Duodenal mucosa (tissue), 2 donors: Measurements from ENCODE around the gene C19orf53.

Experiments used
- H3K27ac ChIP-seq: one replicate; pipeline ENCODE4 v1.7.0; 2013; ENCODE audit warnings: low read depth, low read length
- H3K27me3 ChIP-seq, 2 donors: one replicate each; pipeline ENCODE4 v1.7.0; 2013; ENCODE audit warnings: low read length in 2 of 2, control low read depth in 1 of 2; ENCODE audit not compliant: insufficient read depth in 2 of 2, control insufficient read depth in 1 of 2
- H3K36me3 ChIP-seq, 2 donors: one replicate each; pipeline ENCODE4 v1.7.0; 2013; ENCODE audit warnings: low read length in 2 of 2, control low read depth in 1 of 2; ENCODE audit not compliant: insufficient read depth in 2 of 2, control insufficient read depth in 1 of 2
- H3K4me1 ChIP-seq, 2 donors: one replicate each; pipeline ENCODE4 v1.7.0; 2013; ENCODE audit warnings: low read length in 2 of 2, control low read depth in 1 of 2; ENCODE audit not compliant: insufficient read depth in 2 of 2, control insufficient read depth in 1 of 2
- H3K4me3 ChIP-seq, 2 donors: one replicate each; pipeline ENCODE4 v1.7.0; 2013; ENCODE audit warnings: low read length in 2 of 2, low read depth in 1 of 2
- H3K9ac ChIP-seq, 2 donors: one replicate each; pipeline ENCODE4 v1.7.0; 2013; ENCODE audit warnings: low read length in 2 of 2, low read depth in 1 of 2
- H3K9me3 ChIP-seq, 2 donors: one replicate each; pipeline ENCODE4 v1.7.0; 2013; ENCODE audit warnings: low read length in 2 of 2, control low read depth in 1 of 2; ENCODE audit not compliant: control insufficient read depth in 1 of 2

C19orf53 gene

GRCh38 chr19:13807421-13808021, 33.3 kb downstream of the C19orf53 start:
- no peak overlapping the region for H3K4me3 ChIP-seq
- no peaks in the 10 kb centered on the region for H3K4me1 ChIP-seq
- H3K36me3 ChIP-seq = peaks cover 0 to 9% of the 10 kb centered on the region in 2 donors
- H3K27ac ChIP-seq = no peak overlapping the region
- no peaks in the 10 kb centered on the region for H3K27me3 ChIP-seq
- no peaks in the 10 kb centered on the region for H3K9me3 ChIP-seq
- no peak overlapping the region for H3K9ac ChIP-seq

GRCh38 chr19:13808856-13809255, 34.6 kb downstream of the C19orf53 start:
- H3K27me3 ChIP-seq = no peaks in the 10 kb centered on the region
- no peak overlapping the region for H3K9ac ChIP-seq
- no peaks in the 10 kb centered on the region for H3K4me1 ChIP-seq
- H3K9me3 ChIP-seq = no peaks in the 10 kb centered on the region
- peaks cover 3 to 15% of the 10 kb centered on the region in 2 donors for H3K36me3 ChIP-seq
- H3K27ac ChIP-seq = no peak overlapping the region
- no peak overlapping the region for H3K4me3 ChIP-seq

GRCh38 chr19:13812544-13812943, 38.3 kb downstream of the C19orf53 start:
- H3K27me3 ChIP-seq = no peaks in the 10 kb centered on the region
- no peak overlapping the region for H3K27ac ChIP-seq
- H3K36me3 ChIP-seq = peaks cover 3 to 6% of the 10 kb centered on the region in 2 donors
- no peak overlapping the region for H3K9ac ChIP-seq
- H3K9me3 ChIP-seq = no peaks in the 10 kb centered on the region
- no peak overlapping the region for H3K4me3 ChIP-seq
- peaks cover 0 to 2% of the 10 kb centered on the region in 2 donors for H3K4me1 ChIP-seq

GRCh38 chr19:13813147-13813546, 38.9 kb downstream of the C19orf53 start:
- H3K4me3 ChIP-seq = no peak overlapping the region

GRCh38 chr19:13814550-13814949, 40.3 kb downstream of the C19orf53 start:
- no peak overlapping the region for H3K4me3 ChIP-seq
- peaks cover 3 to 6% of the 10 kb centered on the region in 2 donors for H3K36me3 ChIP-seq
- H3K27ac ChIP-seq = no peak overlapping the region
- H3K9me3 ChIP-seq = no peaks in the 10 kb centered on the region
- H3K4me1 ChIP-seq = peaks cover 0 to 4% of the 10 kb centered on the region in 2 donors
- no peak overlapping the region for H3K9ac ChIP-seq
- no peaks in the 10 kb centered on the region for H3K27me3 ChIP-seq

More at GRCh38 chr19:13813147-13813546, 38.9 kb downstream of the C19orf53 start:
- H3K27ac ChIP-seq = no peak overlapping the region
- H3K9me3 ChIP-seq = no peaks in the 10 kb centered on the region
- H3K27me3 ChIP-seq = no peaks in the 10 kb centered on the region
- H3K4me1 ChIP-seq = peaks cover 0 to 4% of the 10 kb centered on the region in 2 donors
- no peak overlapping the region for H3K9ac ChIP-seq
- H3K36me3 ChIP-seq = peaks cover 3 to 6% of the 10 kb centered on the region in 2 donors

GRCh38 chr19:13817018-13817614, 42.9 kb downstream of the C19orf53 start:
- Histone ChIP-seq H3K27me3 (no peaks in the 10 kb centered on the region), H3K36me3 (peaks cover 3 to 6% of the 10 kb centered on the region in 2 donors), H3K9me3 (no peaks in the 10 kb centered on the region), H3K9ac (peak overlapping the region; percentile 75 to 86), H3K4me3 (peak overlapping the region; percentile 66 to 74), H3K27ac (peak overlapping the region; percentile 84), H3K4me1 (peaks cover 0 to 4% of the 10 kb centered on the region in 2 donors)

- H3K9me3 ChIP-seq = no peaks in the 10 kb centered on the region
- no peaks in the 10 kb centered on the region for H3K27me3 ChIP-seq
- H3K4me1 ChIP-seq = peaks cover 0 to 4% of the 10 kb centered on the region in 2 donors
- peaks cover 3 to 4% of the 10 kb centered on the region in 2 donors for H3K36me3 ChIP-seq
- peak overlapping the region; percentile 84 for H3K27ac ChIP-seq
- peak overlapping the region; percentile 75 to 86 for H3K9ac ChIP-seq
- H3K4me3 ChIP-seq = peak overlapping the region; percentile 66 to 74
Observed at GRCh38 chr19:13817615-13818371, 43.5 kb downstream of the C19orf53 start.

- Histone ChIP-seq H3K36me3 (peaks cover 0 to 4% of the 10 kb centered on the region in 2 donors), H3K27ac (no peak overlapping the region), H3K9ac (no peak overlapping the region), H3K4me3 (no peak overlapping the region), H3K27me3 (no peaks in the 10 kb centered on the region), H3K4me1 (peaks cover 0 to 4% of the 10 kb centered on the region in 2 donors), H3K9me3 (no peaks in the 10 kb centered on the region)
Observed at GRCh38 chr19:13819238-13819637, 45.0 kb downstream of the C19orf53 start.

GRCh38 chr19:13821292-13821691, 47.0 kb downstream of the C19orf53 start:
- no peak overlapping the region for H3K4me3 ChIP-seq
- peaks cover 0 to 4% of the 10 kb centered on the region in 2 donors for H3K36me3 ChIP-seq
- H3K9ac ChIP-seq = no peak overlapping the region
- no peaks in the 10 kb centered on the region for H3K9me3 ChIP-seq
- H3K4me1 ChIP-seq = peaks cover 0 to 4% of the 10 kb centered on the region in 2 donors
- H3K27me3 ChIP-seq = no peaks in the 10 kb centered on the region
- H3K27ac ChIP-seq = no peak overlapping the region

GRCh38 chr19:13823256-13823655, 49.0 kb downstream of the C19orf53 start:
- H3K27ac ChIP-seq = no peak overlapping the region
- H3K27me3 ChIP-seq = no peaks in the 10 kb centered on the region
- H3K9ac ChIP-seq = no peak overlapping the region
- H3K4me3 ChIP-seq = no peak overlapping the region
- no peaks in the 10 kb centered on the region for H3K9me3 ChIP-seq
- H3K36me3 ChIP-seq = peaks cover 0 to 4% of the 10 kb centered on the region in 2 donors
- H3K4me1 ChIP-seq = no peaks in the 10 kb centered on the region
